Ishikawa (cell line): ENCODE measurements around the gene PHF24.

Experiments
- CEBPB ChIP-seq: IDR thresholded peaks from 2 replicates; pipeline ENCODE4 v1.6.1; 2012
- CREB1 ChIP-seq: IDR thresholded peaks from 2 replicates; pipeline ENCODE4 v1.6.1; 2012; ENCODE audit warnings: low read depth
- EGR1 ChIP-seq: IDR thresholded peaks from 2 replicates; pipeline ENCODE4 v1.6.1; 2012
- EP300 ChIP-seq: IDR thresholded peaks from 2 replicates; pipeline ENCODE4 v1.6.1; 2012; ENCODE audit warnings: borderline replicate concordance
- FOXM1 ChIP-seq: IDR thresholded peaks from 2 replicates; pipeline ENCODE4 v1.6.1; 2012; ENCODE audit warnings: low read depth, borderline replicate concordance
- MAX ChIP-seq: IDR thresholded peaks from 2 replicates; pipeline ENCODE4 v1.6.1; 2012
- NFIC ChIP-seq: IDR thresholded peaks from 2 replicates; pipeline ENCODE4 v1.6.1; 2012
- RAD21 ChIP-seq: IDR thresholded peaks from 2 replicates; pipeline ENCODE4 v1.6.1; 2012; ENCODE audit warnings: low read depth
- REST ChIP-seq: IDR thresholded peaks from 2 replicates; pipeline ENCODE4 v1.6.1; 2012; ENCODE audit warnings: low read depth, mild to moderate bottlenecking
- TAF1 ChIP-seq: IDR thresholded peaks from 2 replicates; pipeline ENCODE4 v1.6.1; 2012; ENCODE audit warnings: low read depth, mild to moderate bottlenecking
- TCF12 ChIP-seq: IDR thresholded peaks from 2 replicates; pipeline ENCODE4 v1.6.1; 2012; ENCODE audit warnings: low read depth
- TEAD4 ChIP-seq: IDR thresholded peaks from 2 replicates; pipeline ENCODE4 v1.6.1; 2012
- USF1 ChIP-seq: IDR thresholded peaks from 2 replicates; pipeline ENCODE4 v1.6.1; 2012
- YY1 ChIP-seq: IDR thresholded peaks from 2 replicates; pipeline ENCODE4 v1.6.1; 2012; ENCODE audit warnings: low read depth
- ZBTB7A ChIP-seq: IDR thresholded peaks from 2 replicates; pipeline ENCODE4 v1.6.1; 2012; ENCODE audit warnings: low read depth

PHF24 gene

GRCh38 chr9:34992376-34992951 is 34.4 kb downstream of the PHF24 start:
- no peak for TF ChIP-seq TCF12
- TF ChIP-seq YY1: no peak
- no peak for TF ChIP-seq REST
- TF ChIP-seq CREB1: no peak
- TF ChIP-seq EP300: no peak
- no peak for TF ChIP-seq TEAD4
- TF ChIP-seq USF1: no peak
- TF ChIP-seq MAX: no peak; the same call in 1 of the 2 replicates
- no peak for TF ChIP-seq NFIC
- TF ChIP-seq CEBPB: no peak
- no peak for TF ChIP-seq ZBTB7A
- no peak for TF ChIP-seq RAD21
- TF ChIP-seq TAF1: no peak
- no peak for TF ChIP-seq FOXM1
- no peak for TF ChIP-seq EGR1

GRCh38 chr9:34993502-34994259 is 35.6 kb downstream of the PHF24 start:
- TF ChIP-seq EP300: no peak
- TF ChIP-seq TCF12: no peak
- no peak for TF ChIP-seq EGR1
- TF ChIP-seq NFIC: no peak

- peak; percentile 76 for TF ChIP-seq USF1
- TF ChIP-seq RAD21: peak; percentile 59
- no peak for TF ChIP-seq TCF12
Measured at GRCh38 chr9:34994260-34994899, 36.3 kb downstream of the PHF24 start.

- TF ChIP-seq CEBPB (peak; percentile 54), TEAD4 (no peak), EP300 (no peak)
Measured at GRCh38 chr9:34994900-34995669, 37.0 kb downstream of the PHF24 start.

GRCh38 chr9:34995670-34996060 is 37.6 kb downstream of the PHF24 start:
- TF ChIP-seq ZBTB7A: no peak
- TF ChIP-seq EGR1: no peak
- TF ChIP-seq NFIC: no peak
- TF ChIP-seq TAF1: no peak
- TF ChIP-seq RAD21: no peak
- no peak for TF ChIP-seq REST
- no peak for TF ChIP-seq YY1
- no peak for TF ChIP-seq CEBPB
- no peak for TF ChIP-seq TEAD4
- TF ChIP-seq EP300: no peak
- no peak for TF ChIP-seq CREB1
- TF ChIP-seq FOXM1: no peak
- no peak for TF ChIP-seq MAX
- TF ChIP-seq TCF12: no peak
- TF ChIP-seq USF1: no peak
